Stomach (tissue), 9 donors: Measurements from ENCODE around the gene TMEM255B. TPM values are rescaled to one million over a fixed set of nuclear protein-coding genes. Genes with fewer than 3 reads are reported as not detected.
A peak's percentile ranks its signal among the peaks of the same experiment; 100 is the strongest.

ENCODE experiments used
- DNase-seq, 2 donors: peaks; one replicate each; pipeline versions ENCODE4 v3.0.0 to v3.0.0-alpha.2; 2013 to 2019
- H3K27ac ChIP-seq, 5 donors: fragments of 200-600 bp in 4 of 5; sonication (generic) in 4 of 5; one replicate each; pipeline ENCODE4 v1.5.1; 2013 to 2019; ENCODE audit warnings: mild to moderate bottlenecking in 1 of 5, moderate library complexity in 1 of 5
- H3K27me3 ChIP-seq, 3 donors: fragments of 200-600 bp; sonication (generic); one replicate each; pipeline ENCODE4 v1.5.1; 2017 to 2019; ENCODE audit warnings: mixed run types in 1 of 3
- H3K36me3 ChIP-seq, 4 donors: fragments of 200-600 bp; sonication (generic); 1 replicate in 3 of 4; 2 replicates in 1 of 4; pipeline ENCODE4 v1.5.1; 2016 to 2019
- H3K4me1 ChIP-seq, 4 donors: fragments of 200-600 bp; sonication (generic); one replicate each; pipeline ENCODE4 v1.5.1; 2016 to 2019
- H3K4me3 ChIP-seq, 4 donors: fragments of 200-600 bp; sonication (generic) in 3 of 4; one replicate each; pipeline ENCODE4 v1.5.1; 2016 to 2019; ENCODE audit warnings: mild to moderate bottlenecking in 1 of 4
- H3K9me3 ChIP-seq, 4 donors: fragments of 200-600 bp; sonication (generic); one replicate each; pipeline ENCODE4 v1.5.1; 2016 to 2019
- EP300 ChIP-seq: sonication (generic); formaldehyde crosslinking; IDR thresholded peaks from one replicate; pipeline ENCODE4 v1.6.1; 2017; ENCODE audit warnings: antibody characterized with exemption
- POLR2A ChIP-seq, 4 donors: fragments of 450-650 bp; IDR thresholded peaks; one replicate each; pipeline ENCODE4 v1.6.1; 2016; ENCODE audit warnings: antibody characterized with exemption in 4 of 4, control low read depth in 2 of 4, mild to moderate bottlenecking in 1 of 4, moderate library complexity in 1 of 4
- POLR2AphosphoS5 ChIP-seq, 3 donors: sonication (generic); formaldehyde crosslinking; IDR thresholded peaks; one replicate each; pipeline ENCODE4 v1.6.1; 2016; ENCODE audit warnings: antibody characterized with exemption in 3 of 3
- WGBS, 5 donors: extraction: QIAGEN DNeasy Blood & Tissue Kit in 3 of 5; methylation state at CpG; one replicate each; pipeline versions ENCODE4 v1.1.5 to v1.1.7; 2013 to 2018; 5-methylcytosine and 5-hydroxymethylcytosine counted together
- intact Hi-C: fragments of 100-400 bp; cut with DNase I; formaldehyde crosslinking; loops from one replicate; pipeline ENCODE4 v1.15.1; 2023; ENCODE audit warnings: low total_unique reads
- polyA plus RNA-seq, 3 donors: library from polyadenylated mRNA; stranded (reverse); fragments of 200-250 nt; gene quantifications; one replicate each; pipeline ENCODE4 v1.2.3, GENCODE V29; 2013
- total RNA-seq, 5 donors: library from RNA; depleted of rRNA; stranded (reverse); fragments of >200 nt; gene quantifications; one replicate each; pipeline versions ENCODE4 v1.1.0 to v1.2.3, GENCODE V29; 2014 to 2016
- TF ChIP-seq, protein P1 (sequence below), 7 experiments: fragments of 450-650 bp in 4 of 7; fragments of 200-600 bp in 3 of 7; sonication (generic) in 3 of 7; IDR thresholded peaks; one replicate each; pipeline ENCODE4 v1.5.1; 2016 to 2019; ENCODE audit warnings: antibody characterized with exemption in 7 of 7, control low read depth in 2 of 7, mild to moderate bottlenecking in 1 of 7
- donor health status: healthy with polysubstance abuse.
- donor health status: Bipolar disorder and iron deficiency.
- donor health status: healthy.

TMEM255B gene
- total and polyA plus RNA-seq, 8 donors = 1.3 to 7.9 (median 4.6) TPM; not detected in 1

DNA sequence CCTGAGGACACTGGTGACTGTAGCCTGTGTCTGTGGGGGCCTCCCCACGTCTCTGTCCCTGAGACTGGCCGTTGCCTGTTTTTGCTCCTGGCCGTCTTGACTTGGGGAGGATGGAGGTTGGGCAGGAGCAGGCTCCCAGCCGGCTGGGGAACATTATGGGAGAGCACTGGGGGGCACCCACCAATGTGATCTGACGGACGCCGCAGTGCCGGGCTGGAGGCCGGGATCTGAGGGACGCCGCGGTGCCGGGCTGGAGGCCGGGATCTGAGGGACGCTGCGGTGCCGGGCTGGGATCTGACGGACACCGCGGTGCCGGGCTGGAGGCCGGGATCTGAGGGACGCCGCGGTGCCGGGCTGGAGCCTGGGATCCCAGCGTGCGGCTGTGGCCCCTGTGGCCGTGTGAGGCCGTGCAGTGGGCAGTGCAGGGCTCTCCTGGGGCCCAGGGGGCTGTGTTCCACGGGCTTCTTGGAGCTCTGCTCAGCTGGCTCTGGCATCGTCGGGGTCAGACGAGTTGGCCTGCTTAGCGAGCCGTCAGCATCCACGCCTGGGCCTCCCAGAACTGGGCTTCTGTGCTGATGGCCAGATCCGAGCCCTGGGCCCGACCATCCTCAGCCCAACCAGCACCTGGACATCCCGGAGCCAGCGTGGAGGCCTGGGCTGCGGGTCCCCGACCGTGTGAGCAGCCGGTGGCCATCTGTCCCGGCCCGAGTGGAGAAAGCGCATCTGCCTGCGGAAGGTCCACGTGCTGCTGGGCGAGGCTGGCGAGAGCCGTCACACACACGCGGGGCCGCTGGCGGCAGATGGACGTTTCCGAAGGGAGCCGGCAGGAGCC, 59.0 kb downstream of the TMEM255B start:
- no peak for DNase-seq
- Histone ChIP-seq H3K27me3 (peaks cover 0 to 8% (median 0%) of the 10 kb centered on the region in 3 donors), H3K9me3 (no peaks in the 10 kb centered on the region), H3K4me3 (no peak overlapping the region), H3K4me1 (peaks cover 18 to 58% (median 43%) of the 10 kb centered on the region in 4 donors), H3K36me3 (peaks cover 2 to 33% (median 22%) of the 10 kb centered on the region in 4 donors), H3K27ac (peak overlapping the region in 4 of 5 donors; percentile 41 to 62 (median 56))
- WGBS, 5 donors = 86 to 91% (median 87%) methylated on average over 30 to 60 of the region's 60 CpGs
- intact Hi-C loops = loop anchor here (10.0 kb wide), 2 partner anchors 87 to 127 kb away; no protein-coding TSS in a partner anchor
- no peak for TF ChIP-seq POLR2AphosphoS5 (IDR thresholded peaks at IDR 0.05)
- TF ChIP-seq, protein P1, sequence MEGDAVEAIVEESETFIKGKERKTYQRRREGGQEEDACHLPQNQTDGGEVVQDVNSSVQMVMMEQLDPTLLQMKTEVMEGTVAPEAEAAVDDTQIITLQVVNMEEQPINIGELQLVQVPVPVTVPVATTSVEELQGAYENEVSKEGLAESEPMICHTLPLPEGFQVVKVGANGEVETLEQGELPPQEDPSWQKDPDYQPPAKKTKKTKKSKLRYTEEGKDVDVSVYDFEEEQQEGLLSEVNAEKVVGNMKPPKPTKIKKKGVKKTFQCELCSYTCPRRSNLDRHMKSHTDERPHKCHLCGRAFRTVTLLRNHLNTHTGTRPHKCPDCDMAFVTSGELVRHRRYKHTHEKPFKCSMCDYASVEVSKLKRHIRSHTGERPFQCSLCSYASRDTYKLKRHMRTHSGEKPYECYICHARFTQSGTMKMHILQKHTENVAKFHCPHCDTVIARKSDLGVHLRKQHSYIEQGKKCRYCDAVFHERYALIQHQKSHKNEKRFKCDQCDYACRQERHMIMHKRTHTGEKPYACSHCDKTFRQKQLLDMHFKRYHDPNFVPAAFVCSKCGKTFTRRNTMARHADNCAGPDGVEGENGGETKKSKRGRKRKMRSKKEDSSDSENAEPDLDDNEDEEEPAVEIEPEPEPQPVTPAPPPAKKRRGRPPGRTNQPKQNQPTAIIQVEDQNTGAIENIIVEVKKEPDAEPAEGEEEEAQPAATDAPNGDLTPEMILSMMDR (IDR thresholded peaks at IDR 0.05) = no peak
- TF ChIP-seq POLR2A (IDR thresholded peaks at IDR 0.05) = no peak
- no peak for TF ChIP-seq EP300

DNA sequence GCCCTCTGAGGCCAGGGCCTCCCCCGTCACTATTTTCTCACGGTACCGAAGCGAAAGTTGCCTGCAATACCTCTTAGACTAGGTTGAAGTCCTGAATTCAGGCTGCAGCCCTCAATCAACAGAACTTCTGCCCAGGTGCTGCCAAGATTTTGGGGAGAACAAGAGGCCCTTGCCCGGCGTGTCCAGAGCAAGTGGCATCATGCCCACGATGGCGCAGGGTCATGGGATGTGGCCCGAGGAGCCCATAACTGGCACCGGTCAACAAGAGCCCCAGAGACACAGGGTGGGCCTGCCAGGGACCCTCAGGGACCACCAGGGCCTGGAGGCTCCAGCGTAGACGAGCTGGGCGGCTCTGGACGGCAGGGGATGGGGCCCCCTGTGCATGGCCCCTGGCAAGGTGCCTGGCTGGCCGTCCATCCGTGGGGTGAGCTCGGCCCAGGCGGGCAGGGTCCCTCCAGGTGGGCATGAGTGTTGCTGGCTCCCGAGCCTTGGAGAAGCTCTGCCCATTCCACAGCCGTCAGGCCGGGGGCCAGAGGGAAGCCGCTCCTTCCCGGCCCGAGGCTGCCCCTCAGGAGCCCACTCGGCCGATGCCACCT, 59.8 kb downstream of the TMEM255B start:
- peaks cover 9 to 40% (median 30%) of the 10 kb centered on the region in 4 donors for H3K36me3 ChIP-seq
- intact Hi-C loops = loop anchor here (10.0 kb wide), 2 partner anchors 86 to 126 kb away; no protein-coding TSS in a partner anchor
- H3K4me1 ChIP-seq = peaks cover 18 to 58% (median 43%) of the 10 kb centered on the region in 4 donors
- DNase-seq = no peak
- no peak overlapping the region for H3K4me3 ChIP-seq
- peaks cover 0 to 3% (median 0%) of the 10 kb centered on the region in 3 donors for H3K27me3 ChIP-seq
- TF ChIP-seq, protein P1 (IDR thresholded peaks at IDR 0.05) = no peak
- TF ChIP-seq EP300 = no peak
- TF ChIP-seq POLR2AphosphoS5 (IDR thresholded peaks at IDR 0.05) = no peak
- no peak for TF ChIP-seq POLR2A (IDR thresholded peaks at IDR 0.05)
- H3K9me3 ChIP-seq = no peaks in the 10 kb centered on the region
- WGBS, 5 donors = 78 to 93% (median 83%) methylated on average over 17 to 26 of the region's 26 CpGs
- H3K27ac ChIP-seq = peak overlapping the region in 1 of 5 donors; percentile 86

DNA sequence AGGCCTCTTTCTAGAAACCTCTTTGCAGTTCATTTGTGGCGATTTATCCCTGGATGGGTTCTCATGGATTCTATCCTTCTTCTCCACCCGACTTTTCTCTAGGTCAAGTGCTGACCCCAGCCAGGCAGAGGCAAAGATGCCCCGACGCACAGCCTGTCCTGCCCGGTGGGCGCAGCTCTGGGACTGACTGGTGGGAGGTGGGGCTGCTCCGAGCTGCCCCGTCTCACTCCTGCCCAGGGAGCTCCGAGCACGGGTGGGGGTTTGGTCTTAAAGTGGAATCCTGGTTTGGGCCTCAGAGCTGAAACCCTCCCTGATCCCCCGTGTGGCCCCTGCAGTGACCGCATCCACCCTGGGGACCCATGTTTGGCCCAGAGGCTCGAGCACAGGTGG, 60.3 kb downstream of the TMEM255B start:
- 76 to 90% (median 84%) methylated on average over 12 to 13 of the region's 13 CpGs for WGBS, 5 donors
- peaks cover 18 to 58% (median 43%) of the 10 kb centered on the region in 4 donors for H3K4me1 ChIP-seq
- DNase-seq = no peak
- H3K9me3 ChIP-seq = no peaks in the 10 kb centered on the region
- H3K4me3 ChIP-seq = no peak overlapping the region
- H3K27me3 ChIP-seq = no peaks in the 10 kb centered on the region
- H3K36me3 ChIP-seq = peaks cover 9 to 45% (median 32%) of the 10 kb centered on the region in 4 donors
- H3K27ac ChIP-seq = peak overlapping the region in 2 of 5 donors; percentile 81 to 86
- TF ChIP-seq POLR2AphosphoS5 (IDR thresholded peaks at IDR 0.05) (no peak), POLR2A (IDR thresholded peaks at IDR 0.05) (no peak), EP300 (no peak)
- TF ChIP-seq, protein P1 (IDR thresholded peaks at IDR 0.05) = no peak
- intact Hi-C loops = loop anchor here (10.0 kb wide), 2 partner anchors 85 to 125 kb away; no protein-coding TSS in a partner anchor
